ENCODE results near the gene HUNK.

GRCh38 chr21:31987696-31988095 lies 114.9 kb downstream of the HUNK start:
- TF ChIP-seq, protein P1, sequence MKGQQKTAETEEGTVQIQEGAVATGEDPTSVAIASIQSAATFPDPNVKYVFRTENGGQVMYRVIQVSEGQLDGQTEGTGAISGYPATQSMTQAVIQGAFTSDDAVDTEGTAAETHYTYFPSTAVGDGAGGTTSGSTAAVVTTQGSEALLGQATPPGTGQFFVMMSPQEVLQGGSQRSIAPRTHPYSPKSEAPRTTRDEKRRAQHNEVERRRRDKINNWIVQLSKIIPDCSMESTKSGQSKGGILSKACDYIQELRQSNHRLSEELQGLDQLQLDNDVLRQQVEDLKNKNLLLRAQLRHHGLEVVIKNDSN (IDR thresholded peaks at IDR 0.05): no peak
- TF ChIP-seq FOXM1 (IDR thresholded peaks at IDR 0.05; ENCODE audit: borderline replicate concordance, low read depth): no peak
- no peak for TF ChIP-seq EP300 (IDR thresholded peaks at IDR 0.05; ENCODE audit: borderline replicate concordance)
- no peak for TF ChIP-seq MAX (IDR thresholded peaks at IDR 0.05)
- no peak for TF ChIP-seq CEBPB (IDR thresholded peaks at IDR 0.05)
- no peak for TF ChIP-seq TAF1 (IDR thresholded peaks at IDR 0.05; ENCODE audit: low read depth)
- no peak for TF ChIP-seq RAD21 (IDR thresholded peaks at IDR 0.05; ENCODE audit: low read depth)
- no peak for TF ChIP-seq EGR1 (IDR thresholded peaks at IDR 0.05)
- TF ChIP-seq, protein P2, sequence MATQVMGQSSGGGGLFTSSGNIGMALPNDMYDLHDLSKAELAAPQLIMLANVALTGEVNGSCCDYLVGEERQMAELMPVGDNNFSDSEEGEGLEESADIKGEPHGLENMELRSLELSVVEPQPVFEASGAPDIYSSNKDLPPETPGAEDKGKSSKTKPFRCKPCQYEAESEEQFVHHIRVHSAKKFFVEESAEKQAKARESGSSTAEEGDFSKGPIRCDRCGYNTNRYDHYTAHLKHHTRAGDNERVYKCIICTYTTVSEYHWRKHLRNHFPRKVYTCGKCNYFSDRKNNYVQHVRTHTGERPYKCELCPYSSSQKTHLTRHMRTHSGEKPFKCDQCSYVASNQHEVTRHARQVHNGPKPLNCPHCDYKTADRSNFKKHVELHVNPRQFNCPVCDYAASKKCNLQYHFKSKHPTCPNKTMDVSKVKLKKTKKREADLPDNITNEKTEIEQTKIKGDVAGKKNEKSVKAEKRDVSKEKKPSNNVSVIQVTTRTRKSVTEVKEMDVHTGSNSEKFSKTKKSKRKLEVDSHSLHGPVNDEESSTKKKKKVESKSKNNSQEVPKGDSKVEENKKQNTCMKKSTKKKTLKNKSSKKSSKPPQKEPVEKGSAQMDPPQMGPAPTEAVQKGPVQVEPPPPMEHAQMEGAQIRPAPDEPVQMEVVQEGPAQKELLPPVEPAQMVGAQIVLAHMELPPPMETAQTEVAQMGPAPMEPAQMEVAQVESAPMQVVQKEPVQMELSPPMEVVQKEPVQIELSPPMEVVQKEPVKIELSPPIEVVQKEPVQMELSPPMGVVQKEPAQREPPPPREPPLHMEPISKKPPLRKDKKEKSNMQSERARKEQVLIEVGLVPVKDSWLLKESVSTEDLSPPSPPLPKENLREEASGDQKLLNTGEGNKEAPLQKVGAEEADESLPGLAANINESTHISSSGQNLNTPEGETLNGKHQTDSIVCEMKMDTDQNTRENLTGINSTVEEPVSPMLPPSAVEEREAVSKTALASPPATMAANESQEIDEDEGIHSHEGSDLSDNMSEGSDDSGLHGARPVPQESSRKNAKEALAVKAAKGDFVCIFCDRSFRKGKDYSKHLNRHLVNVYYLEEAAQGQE (IDR thresholded peaks at IDR 0.05; ENCODE audit: low read depth): no peak
- no peak for TF ChIP-seq YY1 (IDR thresholded peaks at IDR 0.05; ENCODE audit: low read depth)
- no peak for TF ChIP-seq NFIC (IDR thresholded peaks at IDR 0.05)
